Measurements from ENCODE around the gene PARM1. TPM values are rescaled to one million over a fixed set of nuclear protein-coding genes. Genes with fewer than 3 reads are reported as not detected.
"Not testable (repeated sequence)": the region's sequence is repeated elsewhere in the genome, so short reads cannot be mapped to it uniquely, and the experiment has no call there.

Gene PARM1
- total RNA-seq, 1 donor from 2014 or later, result not detected

GRCh38 chr4:74982546-74983252 is 49.8 kb downstream of the PARM1 start:
- H3K9me3 Mint-ChIP-seq, result peaks cover 9% of the 10 kb centered on the region
- no peak for DNase-seq
- H3K4me3 Mint-ChIP-seq, result no peak overlapping the region
- intact Hi-C loops (cut with micrococcal nuclease), result no loop called here
- no peak overlapping the region for H3K27ac Mint-ChIP-seq
- no peaks in the 10 kb centered on the region for H3K27me3 Mint-ChIP-seq
- H3K4me1 Mint-ChIP-seq, result no peaks in the 10 kb centered on the region
- no peaks in the 10 kb centered on the region for H3K36me3 Mint-ChIP-seq (ENCODE audit: low read depth)

GRCh38 chr4:74983253-74983635 is 50.3 kb downstream of the PARM1 start:
- Mint-ChIP-seq H3K4me1 (no peaks in the 10 kb centered on the region), H3K27ac (no peak overlapping the region), H3K27me3 (no peaks in the 10 kb centered on the region), H3K4me3 (no peak overlapping the region), H3K9me3 (peaks cover 9% of the 10 kb centered on the region), H3K36me3 (ENCODE audit: low read depth) (no peaks in the 10 kb centered on the region)
- no peak for DNase-seq
- intact Hi-C loops (cut with micrococcal nuclease), result no loop called here

GRCh38 chr4:74990276-74990875 is 57.5 kb downstream of the PARM1 start:
- Mint-ChIP-seq H3K4me3 (no peak overlapping the region), H3K36me3 (ENCODE audit: low read depth) (no peaks in the 10 kb centered on the region), H3K27me3 (no peaks in the 10 kb centered on the region), H3K27ac (no peak overlapping the region), H3K4me1 (no peaks in the 10 kb centered on the region), H3K9me3 (no peaks in the 10 kb centered on the region)
- DNase-seq, result no peak
- intact Hi-C loops (cut with micrococcal nuclease), result no loop called here

- H3K9me3 Mint-ChIP-seq; H3K4me3 Mint-ChIP-seq; intact Hi-C loops (cut with micrococcal nuclease); H3K36me3 Mint-ChIP-seq (ENCODE audit: low read depth); H3K4me1 Mint-ChIP-seq; DNase-seq; H3K27ac Mint-ChIP-seq; H3K27me3 Mint-ChIP-seq: not testable (repeated sequence)
Measured at GRCh38 chr4:74994436-74994835, 61.5 kb downstream of the PARM1 start.

GRCh38 chr4:74996996-74997395 is 64.1 kb downstream of the PARM1 start:
- H3K4me3 Mint-ChIP-seq, result no peak overlapping the region
- H3K4me1 Mint-ChIP-seq, result no peaks in the 10 kb centered on the region
- no peaks in the 10 kb centered on the region for H3K36me3 Mint-ChIP-seq (ENCODE audit: low read depth)
- no peak for DNase-seq
- no peaks in the 10 kb centered on the region for H3K9me3 Mint-ChIP-seq
- H3K27ac Mint-ChIP-seq, result no peak overlapping the region
- H3K27me3 Mint-ChIP-seq, result no peaks in the 10 kb centered on the region
- intact Hi-C loops (cut with micrococcal nuclease), result no loop called here

- Mint-ChIP-seq H3K27me3 (no peaks in the 10 kb centered on the region), H3K9me3 (no peaks in the 10 kb centered on the region), H3K27ac (no peak overlapping the region), H3K4me1 (no peaks in the 10 kb centered on the region), H3K4me3 (no peak overlapping the region), H3K36me3 (ENCODE audit: low read depth) (no peaks in the 10 kb centered on the region)
- intact Hi-C loops (cut with micrococcal nuclease), result no loop called here
- DNase-seq, result no peak
Measured at GRCh38 chr4:74997948-74998729, 65.2 kb downstream of the PARM1 start.

- no peak for DNase-seq
- no peaks in the 10 kb centered on the region for H3K27me3 Mint-ChIP-seq
- H3K27ac Mint-ChIP-seq, result no peak overlapping the region
- H3K9me3 Mint-ChIP-seq, result no peaks in the 10 kb centered on the region
- H3K36me3 Mint-ChIP-seq (ENCODE audit: low read depth), result no peaks in the 10 kb centered on the region
- intact Hi-C loops (cut with micrococcal nuclease), result no loop called here
- H3K4me1 Mint-ChIP-seq, result no peaks in the 10 kb centered on the region
- H3K4me3 Mint-ChIP-seq, result no peak overlapping the region
Measured at GRCh38 chr4:74999714-75000309, 66.9 kb downstream of the PARM1 start.

- Mint-ChIP-seq H3K9me3 (no peaks in the 10 kb centered on the region), H3K36me3 (ENCODE audit: low read depth) (no peaks in the 10 kb centered on the region), H3K4me1 (no peaks in the 10 kb centered on the region), H3K4me3 (no peak overlapping the region), H3K27ac (no peak overlapping the region), H3K27me3 (no peaks in the 10 kb centered on the region)
- intact Hi-C loops (cut with micrococcal nuclease), result no loop called here
- no peak for DNase-seq
Measured at GRCh38 chr4:75001871-75002270, 69.0 kb downstream of the PARM1 start.

- Mint-ChIP-seq H3K9me3 (no peaks in the 10 kb centered on the region), H3K4me3 (no peak overlapping the region), H3K4me1 (no peaks in the 10 kb centered on the region), H3K27ac (no peak overlapping the region), H3K27me3 (no peaks in the 10 kb centered on the region), H3K36me3 (ENCODE audit: low read depth) (no peaks in the 10 kb centered on the region)
- DNase-seq, result no peak
- intact Hi-C loops (cut with micrococcal nuclease), result no loop called here
Measured at GRCh38 chr4:75002381-75002780, 69.5 kb downstream of the PARM1 start.

- Mint-ChIP-seq H3K36me3 (ENCODE audit: low read depth) (no peaks in the 10 kb centered on the region), H3K9me3 (no peaks in the 10 kb centered on the region), H3K4me1 (no peaks in the 10 kb centered on the region), H3K4me3 (no peak overlapping the region), H3K27me3 (no peaks in the 10 kb centered on the region), H3K27ac (no peak overlapping the region)
- no peak for DNase-seq
- intact Hi-C loops (cut with micrococcal nuclease), result no loop called here
Measured at GRCh38 chr4:75003979-75004378, 71.1 kb downstream of the PARM1 start.

- H3K9me3 Mint-ChIP-seq, result no peaks in the 10 kb centered on the region
- DNase-seq, result no peak
Measured at GRCh38 chr4:75004755-75005668, 72.1 kb downstream of the PARM1 start.

GRCh38 chr4:75005727-75006126 is 72.8 kb downstream of the PARM1 start:
- no peak for DNase-seq
- Mint-ChIP-seq H3K4me3 (no peak overlapping the region), H3K4me1 (no peaks in the 10 kb centered on the region), H3K27me3 (no peaks in the 10 kb centered on the region), H3K27ac (no peak overlapping the region), H3K9me3 (no peaks in the 10 kb centered on the region), H3K36me3 (ENCODE audit: low read depth) (no peaks in the 10 kb centered on the region)
- intact Hi-C loops (cut with micrococcal nuclease), result no loop called here

More at GRCh38 chr4:75004755-75005668, 72.1 kb downstream of the PARM1 start:
- H3K27me3 Mint-ChIP-seq, result no peaks in the 10 kb centered on the region
- no peak overlapping the region for H3K4me3 Mint-ChIP-seq
- H3K4me1 Mint-ChIP-seq, result no peaks in the 10 kb centered on the region
- H3K27ac Mint-ChIP-seq, result no peak overlapping the region
- H3K36me3 Mint-ChIP-seq (ENCODE audit: low read depth), result no peaks in the 10 kb centered on the region
- intact Hi-C loops (cut with micrococcal nuclease), result no loop called here

GRCh38 chr4:75007891-75008290 is 75.0 kb downstream of the PARM1 start:
- no peak overlapping the region for H3K27ac Mint-ChIP-seq

More at GRCh38 chr4:75007891-75008290, 75.0 kb downstream of the PARM1 start:
- H3K36me3 Mint-ChIP-seq (ENCODE audit: low read depth), result no peaks in the 10 kb centered on the region
- no peaks in the 10 kb centered on the region for H3K4me1 Mint-ChIP-seq
- no peak for DNase-seq
- no peaks in the 10 kb centered on the region for H3K9me3 Mint-ChIP-seq
- intact Hi-C loops (cut with micrococcal nuclease), result no loop called here
- no peak overlapping the region for H3K4me3 Mint-ChIP-seq
- H3K27me3 Mint-ChIP-seq, result no peaks in the 10 kb centered on the region
